ENCODE measurements around the gene PLPPR1.
"Not testable (repeated sequence)": the region's sequence is repeated elsewhere in the genome, so short reads cannot be mapped to it uniquely, and the experiment has no call there.

The PLPPR1 gene

GRCh38 chr9:101309139-101309538, 280.6 kb downstream of the PLPPR1 start:
- no peak for DNase-seq

- DNase-seq, result no peak
Measured at GRCh38 chr9:101311191-101311590, 282.7 kb downstream of the PLPPR1 start.

GRCh38 chr9:101311758-101312420, 283.4 kb downstream of the PLPPR1 start:
- peak; percentile 80 for DNase-seq

GRCh38 chr9:101312661-101313060, 284.1 kb downstream of the PLPPR1 start:
- DNase-seq, result no peak

DNA sequence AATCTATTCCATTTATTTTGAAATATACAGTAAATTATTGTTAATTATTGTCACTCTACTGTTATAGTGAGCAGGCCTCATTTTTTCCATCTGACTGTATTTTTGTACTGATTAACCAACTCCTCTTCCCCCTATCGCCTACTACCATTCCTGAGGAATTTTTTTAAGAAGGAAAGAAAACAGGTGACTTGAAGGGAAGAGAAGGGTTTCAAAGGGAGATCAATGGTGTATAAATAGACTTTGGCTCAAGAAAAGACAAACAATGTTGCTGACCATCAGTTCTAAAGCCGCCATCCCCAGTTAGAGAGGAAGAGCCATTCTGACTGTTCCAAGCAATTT, 286.6 kb downstream of the PLPPR1 start:
- DNase-seq, result no peak

GRCh38 chr9:101317735-101318134, 289.2 kb downstream of the PLPPR1 start:
- no peak for DNase-seq

DNA sequence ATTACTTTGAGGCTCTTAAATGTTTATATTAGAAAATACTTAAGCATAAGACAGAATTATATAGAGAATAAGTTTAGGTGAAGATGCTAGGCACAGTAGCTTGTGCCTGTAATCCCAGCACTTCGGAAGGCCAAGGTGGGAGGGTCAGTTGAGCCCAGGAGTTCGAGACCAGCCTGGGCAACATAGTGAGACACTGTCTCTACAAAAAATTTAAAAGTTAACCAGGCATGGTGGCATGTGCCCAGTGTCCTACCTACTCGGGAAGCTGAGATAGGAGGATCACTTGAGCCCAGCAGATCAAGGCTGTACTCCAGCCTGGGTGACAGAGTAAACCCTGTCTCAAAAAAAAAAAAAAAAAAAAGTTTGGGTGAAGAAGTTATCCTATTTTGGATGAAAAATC, 294.6 kb downstream of the PLPPR1 start:
- DNase-seq, result no peak

GRCh38 chr9:101324245-101324804, 295.8 kb downstream of the PLPPR1 start:
- DNase-seq, result no peak

DNA sequence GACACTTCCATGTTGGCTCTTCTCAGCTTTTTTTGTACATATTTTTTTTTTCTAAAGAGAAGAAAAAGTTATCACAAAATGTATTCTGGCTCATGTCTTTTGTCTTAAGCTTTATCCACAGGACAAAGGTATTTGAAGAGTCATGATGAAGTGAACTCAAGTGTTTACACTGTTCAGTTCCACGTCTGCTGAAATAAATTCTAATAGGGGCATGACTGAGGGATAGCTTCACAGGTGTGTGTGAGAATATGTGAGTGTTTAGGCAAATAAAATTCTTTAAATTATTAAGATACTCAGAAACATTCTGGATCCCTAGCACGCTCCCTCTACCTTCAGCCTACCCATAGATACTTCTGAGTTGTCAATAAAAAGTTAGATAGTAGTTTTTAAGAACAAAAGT, 296.5 kb downstream of the PLPPR1 start:
- no peak for DNase-seq

- no peak for DNase-seq
Measured at GRCh38 chr9:101326035-101326434, 297.5 kb downstream of the PLPPR1 start.

DNA sequence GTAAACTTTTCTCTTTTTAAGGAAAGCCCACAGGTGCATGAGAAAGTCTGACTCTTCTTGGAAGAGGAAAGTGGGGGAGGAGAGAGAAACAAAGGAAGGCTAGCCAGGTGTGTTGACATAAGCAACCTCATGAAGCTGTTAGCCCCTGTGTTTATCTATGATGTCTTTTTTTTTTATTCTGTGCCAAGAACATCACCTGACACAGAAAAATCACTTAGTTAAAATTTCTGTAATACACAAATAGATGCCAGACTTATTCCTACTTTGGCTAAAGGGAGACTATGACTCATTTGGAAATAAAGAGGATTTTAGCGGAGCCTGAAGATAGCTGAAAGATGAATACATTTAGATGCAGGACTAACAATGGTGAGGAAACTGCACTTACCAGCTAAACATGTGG, 298.0 kb downstream of the PLPPR1 start:
- peak; percentile 2 for DNase-seq

DNA sequence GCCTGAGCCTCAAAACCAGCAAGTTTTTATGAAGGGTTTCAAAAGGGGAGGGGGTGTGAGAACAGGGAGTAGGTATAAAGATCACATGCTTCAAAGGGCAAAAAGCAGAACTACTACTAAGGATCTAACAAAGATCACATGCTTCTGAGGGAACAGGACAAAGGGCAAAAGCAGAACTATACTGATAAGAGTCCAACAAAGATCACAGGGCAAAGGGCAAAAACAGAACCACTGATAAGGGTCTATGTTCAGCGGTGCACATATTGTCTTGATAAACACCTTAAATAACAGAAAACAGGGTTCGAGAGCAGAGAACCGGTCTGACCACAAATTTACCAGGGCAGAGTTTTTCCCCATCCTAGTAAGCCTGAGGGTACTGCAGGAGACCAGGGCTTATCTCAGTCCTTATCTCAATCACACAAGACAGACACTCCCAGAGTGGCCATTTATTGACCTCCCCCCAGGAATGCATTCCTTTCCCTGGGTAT, 298.9 kb downstream of the PLPPR1 start:
- not testable (repeated sequence) for DNase-seq

DNA sequence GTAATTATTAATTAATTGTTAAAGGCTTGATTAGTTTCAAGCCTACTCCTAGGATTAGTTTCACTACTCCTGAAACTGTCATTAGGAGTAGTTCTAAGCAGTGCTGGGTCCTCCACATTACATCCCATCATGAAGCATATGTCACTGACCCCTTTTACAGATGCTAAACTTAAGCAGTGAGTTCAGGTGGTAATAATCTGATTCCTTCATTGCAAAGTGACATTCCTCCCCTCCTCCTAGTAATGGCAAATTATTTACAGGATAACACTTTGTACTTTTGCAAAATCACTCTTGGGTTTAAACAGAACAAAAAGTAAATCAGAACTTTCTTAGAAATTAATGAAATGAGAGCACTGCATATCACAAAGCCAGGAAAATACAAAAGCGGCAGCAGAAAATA, 303.8 kb downstream of the PLPPR1 start:
- DNase-seq, result no peak

GRCh38 chr9:101333490-101333889, 305.0 kb downstream of the PLPPR1 start:
- no peak for DNase-seq

- DNase-seq, result no peak
Measured at GRCh38 chr9:101333926-101334702, 305.6 kb downstream of the PLPPR1 start.

DNA sequence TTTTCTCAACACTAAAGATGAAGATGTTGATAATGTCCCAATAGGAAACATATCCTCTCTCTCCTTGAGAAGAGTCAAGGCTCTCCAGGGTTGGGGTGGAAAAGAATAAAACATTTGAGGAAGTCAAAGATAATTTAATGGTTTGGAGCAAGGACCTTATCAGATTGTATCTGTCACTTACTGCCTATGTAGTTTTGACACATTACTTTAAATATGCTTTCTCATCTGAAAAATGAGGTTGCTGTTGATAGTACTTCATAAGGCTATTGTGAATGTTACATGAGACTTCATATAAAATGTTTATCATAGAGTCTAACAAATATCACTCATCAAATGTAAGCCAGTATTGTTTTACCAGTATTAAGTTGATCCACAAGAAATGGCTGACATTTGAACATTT, 307.6 kb downstream of the PLPPR1 start:
- no peak for DNase-seq

GRCh38 chr9:101337237-101337636, 308.7 kb downstream of the PLPPR1 start:
- no peak for DNase-seq

GRCh38 chr9:101341958-101342357, 313.4 kb downstream of the PLPPR1 start:
- no peak for DNase-seq

DNA sequence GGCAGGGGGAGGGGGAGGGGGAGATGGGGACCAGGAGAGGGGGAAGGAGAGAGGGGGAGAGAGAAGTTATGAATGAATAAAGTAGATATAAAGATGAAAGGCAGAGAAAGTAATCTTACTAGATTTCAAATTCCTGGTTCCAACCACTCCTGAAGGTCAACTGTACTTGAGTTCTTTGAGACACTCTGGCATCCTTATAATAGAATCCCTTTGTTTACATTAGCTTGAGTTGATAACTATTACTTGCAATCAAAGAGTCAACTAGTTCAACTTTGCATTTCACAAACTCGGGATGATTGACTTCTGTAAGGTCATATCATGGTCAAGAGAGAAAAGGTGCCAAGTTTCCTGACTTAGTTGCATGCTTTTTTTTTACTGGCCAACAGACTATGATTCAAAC, 314.1 kb downstream of the PLPPR1 start:
- DNase-seq, result no peak

GRCh38 chr9:101350285-101350684, 321.8 kb downstream of the PLPPR1 start:
- no peak for DNase-seq

GRCh38 chr9:101352892-101353463, 324.5 kb downstream of the PLPPR1 start:
- DNase-seq, result no peak

DNA sequence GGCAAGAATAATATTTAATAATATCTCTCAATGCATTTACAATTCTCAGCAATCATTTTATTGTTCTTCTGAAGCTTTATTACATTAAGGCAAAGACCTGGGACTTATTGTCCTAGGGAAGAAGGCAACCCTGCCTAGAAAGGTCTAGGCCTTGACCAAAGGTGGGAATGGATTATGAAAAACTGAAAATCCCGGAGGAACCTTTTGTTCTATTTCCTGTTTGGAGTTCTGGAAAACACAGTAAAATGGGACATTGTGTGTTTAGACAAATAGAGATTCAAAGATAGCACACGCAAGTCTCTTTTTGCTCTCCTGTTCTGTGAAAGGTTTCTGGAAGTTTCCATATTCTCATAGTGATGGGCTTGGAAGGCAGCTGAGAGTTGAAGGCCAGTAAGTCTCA, 325.2 kb downstream of the PLPPR1 start:
- DNase-seq, result no peak

- DNase-seq, result peak; percentile 19
Measured at GRCh38 chr9:101354143-101354764, 325.7 kb downstream of the PLPPR1 start.
